Uterus (tissue), 4 donors: Measurements from ENCODE around the gene KRTAP5-3. TPM values are rescaled to one million over a fixed set of nuclear protein-coding genes. Genes with fewer than 3 reads are reported as not detected.
"Not testable (repeated sequence)": the region's sequence is repeated elsewhere in the genome, so short reads cannot be mapped to it uniquely, and the experiment has no call there.

Source experiments
- DNase-seq, 2 donors: peaks; one replicate each; pipeline ENCODE4 v3.0.0-alpha.2; 2019 to 2020
- H3K27ac ChIP-seq, 2 donors: fragments of 200-600 bp; sonication (generic); 1 replicate in 1 of 2; 2 replicates in 1 of 2; pipeline ENCODE4 v1.5.1; 2016 to 2018
- H3K27me3 ChIP-seq, 2 donors: fragments of 200-600 bp; sonication (generic); one replicate each; pipeline ENCODE4 v1.5.1; 2018 to 2019; ENCODE audit warnings: control low read depth in 1 of 2
- H3K36me3 ChIP-seq, 2 donors: fragments of 200-600 bp; sonication (generic); one replicate each; pipeline ENCODE4 v1.5.1; 2019; ENCODE audit warnings: control low read depth in 1 of 2
- H3K4me1 ChIP-seq, 2 donors: fragments of 200-600 bp; sonication (generic); one replicate each; pipeline ENCODE4 v1.5.1; 2018 to 2019; ENCODE audit warnings: control low read depth in 1 of 2
- H3K4me3 ChIP-seq, 2 donors: fragments of 200-600 bp; sonication (generic); 1 replicate in 1 of 2; 2 replicates in 1 of 2; pipeline ENCODE4 v1.5.1; 2018 to 2019; ENCODE audit warnings: mild to moderate bottlenecking in 1 of 2
- H3K9me3 ChIP-seq, 2 donors: fragments of 200-600 bp; sonication (generic); one replicate each; pipeline ENCODE4 v1.5.1; 2019; ENCODE audit warnings: control low read depth in 1 of 2
- CTCF ChIP-seq, 4 experiments: fragments of 200-600 bp in 2 of 4; fragments of 450-650 bp in 2 of 4; sonication (generic) in 2 of 4; IDR thresholded peaks; one replicate each; pipeline ENCODE4 v1.5.1; 2016 to 2019; ENCODE audit warnings: antibody characterized with exemption in 4 of 4, mild to moderate bottlenecking in 2 of 4, moderate library complexity in 1 of 4
- POLR2A ChIP-seq, 2 donors: fragments of 450-650 bp; IDR thresholded peaks; one replicate each; pipeline ENCODE4 v1.6.1; 2016; ENCODE audit warnings: antibody characterized with exemption in 2 of 2, mild to moderate bottlenecking in 1 of 2, moderate library complexity in 1 of 2
- intact Hi-C: fragments of 100-400 bp; cut with DNase I; formaldehyde crosslinking; loops from one replicate; pipeline ENCODE4 v1.15.1; 2023; ENCODE audit warnings: low total_unique reads
- total RNA-seq, 4 donors: library from RNA; depleted of rRNA in 3 of 4; stranded (reverse); fragments of >200 nt in 3 of 4; gene quantifications; one replicate each; pipeline versions ENCODE4 v1.1.0 to v1.2.4, GENCODE V29; 2014 to 2023
- donor health status: DM: yes; HTN: yes; CAD: no.

The KRTAP5-3 gene
- total RNA-seq, 4 donors from 2014 or later = not detected

GRCh38 chr11:1622086-1622485 is 13.8 kb upstream of the KRTAP5-3 start, which contains the start of gene KRTAP5-4:
Gene KRTAP5-4 (minus strand): TSS chr11:1622138. CDS start chr11:1622093, 45 bp downstream.
- Histone ChIP-seq H3K27ac (no peak within 1 kb of the TSS), H3K9me3 (no peaks in the 10 kb centered on the region), H3K36me3 (no peaks in the 10 kb centered on the region), H3K4me1 (no peaks in the 10 kb centered on the region), H3K4me3 (no peak within 1 kb of the TSS), H3K27me3 (no peaks in the 10 kb centered on the region)
- TF ChIP-seq POLR2A (IDR thresholded peaks at IDR 0.05) (no peak), CTCF (IDR thresholded peaks at IDR 0.05) (no peak)
- intact Hi-C loops = no loop called here
- no peak for DNase-seq

DNA sequence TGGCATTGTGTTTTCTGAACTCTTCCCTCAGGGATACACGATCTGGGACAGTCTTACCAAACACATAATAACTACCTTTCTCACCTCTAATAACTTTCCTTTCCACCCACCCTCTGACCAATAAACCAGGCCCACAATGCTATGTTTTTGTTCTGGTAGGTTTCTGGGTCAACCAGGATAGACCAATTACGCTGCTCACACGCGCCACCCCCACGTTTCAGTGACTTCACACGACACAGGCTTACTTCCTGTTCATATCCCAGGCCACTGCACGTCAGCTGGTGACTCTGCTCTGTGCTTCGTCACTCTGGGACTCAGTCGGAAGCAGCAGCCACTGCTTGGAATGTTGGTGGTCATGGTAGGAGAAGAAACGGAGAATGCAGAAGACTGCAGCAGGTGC is 11.2 kb upstream of the KRTAP5-3 start:
- intact Hi-C loops = no loop called here
- H3K27me3 ChIP-seq = no peaks in the 10 kb centered on the region
- H3K9me3 ChIP-seq = no peaks in the 10 kb centered on the region
- TF ChIP-seq POLR2A (IDR thresholded peaks at IDR 0.05) = no peak
- no peak for TF ChIP-seq CTCF (IDR thresholded peaks at IDR 0.05)
- H3K4me1 ChIP-seq = no peaks in the 10 kb centered on the region
- H3K36me3 ChIP-seq = no peaks in the 10 kb centered on the region
- H3K27ac ChIP-seq = no peak overlapping the region
- no peak for DNase-seq
- no peak overlapping the region for H3K4me3 ChIP-seq

DNA sequence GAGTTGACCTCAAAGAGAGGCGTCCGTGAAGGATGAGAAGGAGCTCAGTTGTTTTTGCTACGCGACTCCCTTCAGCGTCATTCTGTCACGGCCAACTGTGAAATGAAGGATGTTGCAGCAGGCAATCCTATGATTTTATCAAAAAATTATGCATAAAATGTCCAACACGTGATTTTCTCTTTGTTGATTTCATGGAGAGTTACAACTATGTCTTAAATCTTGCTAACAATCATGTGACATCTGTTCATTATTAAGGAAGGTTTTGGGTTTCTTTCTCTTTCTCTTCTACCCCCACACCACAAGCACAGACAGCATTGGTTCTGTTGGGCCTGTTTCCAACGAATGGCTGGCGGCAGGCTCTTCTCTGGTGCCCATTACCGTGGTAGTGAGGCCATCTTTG is 10.0 kb upstream of the KRTAP5-3 start:
- Histone ChIP-seq H3K9me3 (no peaks in the 10 kb centered on the region), H3K27me3 (no peaks in the 10 kb centered on the region), H3K4me3 (no peak overlapping the region), H3K36me3 (no peaks in the 10 kb centered on the region), H3K4me1 (no peaks in the 10 kb centered on the region), H3K27ac (no peak overlapping the region)
- intact Hi-C loops = no loop called here
- DNase-seq = no peak
- TF ChIP-seq POLR2A (IDR thresholded peaks at IDR 0.05) = no peak
- TF ChIP-seq CTCF (IDR thresholded peaks at IDR 0.05) = no peak

DNA sequence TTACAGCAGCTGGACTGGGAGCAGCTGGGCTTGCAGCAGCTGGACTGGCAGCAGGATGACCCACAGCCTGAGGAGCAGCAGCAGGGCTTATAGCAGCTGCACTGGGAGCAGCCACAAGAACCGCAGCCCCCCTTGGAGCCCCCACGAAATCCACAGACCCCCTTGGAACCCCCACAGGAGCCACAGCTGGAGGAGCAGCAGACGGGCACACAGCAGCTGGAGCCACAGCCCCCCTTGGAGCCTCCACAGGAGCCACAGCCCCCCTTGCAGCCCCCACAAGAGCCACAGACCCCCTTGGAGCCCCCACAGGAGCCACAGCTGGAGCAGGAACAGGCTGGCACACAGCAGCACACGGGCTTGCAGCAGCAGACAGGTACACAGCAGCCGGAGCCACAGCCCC is 362 bp downstream of the KRTAP5-3 start:
- DNase-seq, H3K4me1 ChIP-seq, H3K4me3 ChIP-seq, H3K36me3 ChIP-seq, intact Hi-C loops, H3K9me3 ChIP-seq, H3K27me3 ChIP-seq, H3K27ac ChIP-seq: not testable (repeated sequence)

DNA sequence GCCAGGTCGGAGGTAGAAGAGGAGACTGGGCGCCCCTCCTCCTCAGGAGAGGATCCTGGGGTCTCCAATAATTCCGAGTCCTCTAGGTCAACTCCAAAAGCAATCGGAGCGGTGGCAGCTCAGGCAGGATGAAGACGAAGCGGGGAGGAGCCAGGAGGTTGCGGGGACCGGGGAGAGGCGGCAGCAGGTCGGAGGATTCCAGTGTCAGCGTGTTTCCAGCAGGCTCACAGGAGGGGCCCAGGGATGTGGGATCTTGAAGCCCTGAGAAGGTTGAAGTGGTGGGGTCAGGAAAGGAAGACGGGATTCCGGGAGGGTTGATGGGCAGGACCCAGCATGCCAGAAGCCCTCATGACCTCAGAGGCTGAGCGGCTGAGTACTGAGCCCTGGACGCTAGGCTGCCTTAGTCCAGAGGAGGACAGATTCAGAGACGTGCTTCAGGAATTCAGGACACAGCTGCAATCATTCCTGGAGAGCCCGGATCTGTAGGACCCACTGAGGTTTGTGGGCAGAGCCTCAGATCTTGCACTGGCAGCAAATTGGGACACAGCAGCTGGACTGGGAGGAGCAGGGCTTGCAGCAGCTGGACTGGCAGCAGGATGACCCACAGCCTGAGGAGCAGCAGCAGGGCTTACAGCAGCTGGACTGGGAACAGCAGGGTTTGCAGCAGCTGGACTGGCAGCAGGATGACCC is 962 bp downstream of the KRTAP5-3 start:
- intact Hi-C loops = not testable (repeated sequence)

GRCh38 chr11:1605923-1606322 is 2.3 kb downstream of the KRTAP5-3 start:
- H3K4me3 ChIP-seq, DNase-seq, intact Hi-C loops, H3K9me3 ChIP-seq, H3K27me3 ChIP-seq, H3K27ac ChIP-seq, H3K4me1 ChIP-seq, H3K36me3 ChIP-seq: not testable (repeated sequence)

More for the DNA sequence above, 962 bp downstream of the KRTAP5-3 start:
- H3K4me1 ChIP-seq, H3K9me3 ChIP-seq, H3K27me3 ChIP-seq, H3K27ac ChIP-seq, DNase-seq, H3K4me3 ChIP-seq, H3K36me3 ChIP-seq: not testable (repeated sequence)

DNA sequence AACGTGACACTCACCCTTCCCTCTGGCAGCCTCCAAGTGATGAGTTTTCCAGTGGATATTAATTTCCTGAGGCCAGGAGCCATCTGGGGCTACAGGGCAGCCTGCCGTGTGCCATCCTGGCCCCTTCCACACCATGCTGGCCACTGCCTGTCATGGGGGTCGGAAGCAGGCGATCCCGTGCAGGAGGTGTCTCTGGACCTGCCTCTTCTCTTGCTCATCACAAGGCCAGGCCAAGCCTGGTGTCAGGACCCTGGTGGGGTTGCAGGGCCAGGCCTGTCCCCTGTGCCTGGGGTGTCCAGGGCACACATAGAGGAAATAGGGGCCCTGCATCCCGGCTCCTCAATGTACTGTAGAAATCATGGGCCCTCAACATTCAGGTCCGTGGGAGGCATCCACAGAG is 3.6 kb downstream of the KRTAP5-3 start:
- no peak for DNase-seq
- intact Hi-C loops = no loop called here
- Histone ChIP-seq H3K4me1 (no peaks in the 10 kb centered on the region), H3K4me3 (no peak overlapping the region), H3K27ac (no peak overlapping the region), H3K9me3 (no peaks in the 10 kb centered on the region), H3K36me3 (no peaks in the 10 kb centered on the region), H3K27me3 (no peaks in the 10 kb centered on the region)
- TF ChIP-seq CTCF (IDR thresholded peaks at IDR 0.05) = no peak
- TF ChIP-seq POLR2A (IDR thresholded peaks at IDR 0.05) = no peak
